ENCODE measurements around the gene MCC.

MCC gene

GRCh38 chr5:113157886-113158285 lies 330.4 kb downstream of the MCC start:
- in situ Hi-C loops (cut with HindIII; ENCODE audit: low sequenced_read_pairs): no loop called here

DNA sequence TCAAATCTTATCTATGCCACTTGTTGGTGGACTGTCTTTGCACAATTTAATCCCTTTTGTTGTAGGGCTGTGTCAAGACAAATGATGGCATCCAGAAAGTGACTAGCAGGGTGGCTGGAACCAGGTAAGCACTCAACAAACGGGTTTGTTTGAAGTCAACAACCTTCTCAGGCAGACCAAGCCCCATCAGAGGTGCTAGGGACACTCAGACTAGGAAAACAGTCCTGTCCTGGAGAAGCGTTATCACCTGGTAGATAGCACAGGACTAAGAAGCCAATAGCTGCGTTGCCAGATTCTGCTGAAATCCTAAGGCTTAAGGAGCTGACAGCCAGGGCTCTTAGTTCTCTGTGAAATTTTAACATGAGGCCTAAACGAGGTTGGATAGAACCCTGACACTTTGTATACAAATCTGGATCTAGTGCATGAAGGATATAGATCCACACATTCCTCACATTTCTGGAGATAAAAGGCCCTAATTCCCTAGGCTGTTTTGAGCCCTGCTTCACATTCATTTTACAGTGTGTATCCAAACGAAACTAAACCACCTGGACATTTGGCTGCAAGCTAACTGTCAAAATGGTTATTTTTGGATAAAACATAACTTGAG lies 331.9 kb downstream of the MCC start:
- in situ Hi-C loops (cut with HindIII; ENCODE audit: low sequenced_read_pairs): no loop called here

DNA sequence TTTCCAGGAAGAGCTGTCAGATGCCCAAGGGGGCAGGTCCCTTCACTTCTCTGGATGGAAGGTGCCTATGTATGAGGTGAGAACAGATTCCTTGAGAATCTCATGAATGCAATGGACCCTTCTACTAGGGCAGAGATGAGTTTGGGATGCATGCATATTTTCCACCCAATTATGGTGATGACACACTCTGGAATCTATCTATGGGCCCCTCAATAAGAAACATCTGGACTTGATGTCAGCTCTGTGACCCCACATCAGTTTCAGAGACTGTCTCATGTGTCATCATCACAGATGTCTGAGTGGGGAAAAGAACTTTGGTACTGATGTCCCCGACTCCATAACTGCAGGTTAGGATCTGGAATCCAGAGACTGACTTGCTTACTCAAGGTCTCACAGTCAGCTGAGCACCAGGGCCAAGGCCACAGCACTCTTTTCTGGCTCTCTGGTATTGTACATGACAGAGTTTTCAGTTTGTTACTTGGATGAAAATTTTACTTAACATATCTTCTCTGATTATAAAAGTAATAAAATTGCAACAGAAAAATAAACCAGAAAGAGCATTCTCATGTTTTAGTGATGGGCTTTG lies 334.6 kb downstream of the MCC start:
- in situ Hi-C loops (cut with HindIII; ENCODE audit: low sequenced_read_pairs): no loop called here

DNA sequence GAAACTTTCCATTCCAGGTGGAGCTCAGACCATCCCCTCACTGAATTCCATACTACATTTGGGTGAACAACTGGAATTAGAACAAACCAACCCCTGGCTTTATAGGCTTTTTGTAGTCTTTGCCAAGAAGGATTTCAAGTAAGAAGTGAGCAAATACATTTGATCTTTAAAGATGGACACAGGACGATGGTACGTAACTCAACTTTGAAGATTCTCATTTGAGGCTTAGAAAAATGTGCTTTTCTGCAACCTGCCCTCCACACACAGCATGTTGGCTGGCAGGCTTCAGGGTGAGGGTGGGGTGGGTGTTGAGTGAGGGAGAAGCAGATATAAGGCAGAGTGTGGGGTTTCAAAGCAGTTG lies 335.9 kb downstream of the MCC start:
- in situ Hi-C loops (cut with HindIII; ENCODE audit: low sequenced_read_pairs): no loop called here

GRCh38 chr5:113151641-113152379 lies 336.4 kb downstream of the MCC start:
- in situ Hi-C loops (cut with HindIII; ENCODE audit: low sequenced_read_pairs): no loop called here

- in situ Hi-C loops (cut with HindIII; ENCODE audit: low sequenced_read_pairs): no loop called here
Measured at GRCh38 chr5:113150821-113151220, 337.4 kb downstream of the MCC start.

DNA sequence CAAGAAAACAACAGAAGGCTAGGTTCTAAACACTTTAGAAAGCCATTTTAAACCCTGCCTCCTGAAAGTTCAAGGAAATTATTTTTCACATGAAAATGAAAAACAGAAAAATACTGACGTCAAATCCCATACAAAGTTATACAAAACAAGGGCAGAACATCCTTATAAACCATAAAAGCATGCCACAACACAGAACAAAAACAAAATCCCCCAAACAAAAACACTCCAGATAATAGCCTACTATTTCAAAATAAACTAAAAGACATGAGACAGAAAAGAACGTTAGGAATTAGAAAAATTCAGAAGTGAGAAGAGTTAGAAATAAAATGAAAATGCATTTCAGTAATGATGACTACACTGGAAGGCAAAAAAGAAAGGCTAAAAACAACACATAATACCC lies 338.0 kb downstream of the MCC start:
- in situ Hi-C loops (cut with HindIII; ENCODE audit: low sequenced_read_pairs): no loop called here

- in situ Hi-C loops (cut with HindIII; ENCODE audit: low sequenced_read_pairs): no loop called here
Measured at GRCh38 chr5:113147537-113147936, 340.7 kb downstream of the MCC start.

DNA sequence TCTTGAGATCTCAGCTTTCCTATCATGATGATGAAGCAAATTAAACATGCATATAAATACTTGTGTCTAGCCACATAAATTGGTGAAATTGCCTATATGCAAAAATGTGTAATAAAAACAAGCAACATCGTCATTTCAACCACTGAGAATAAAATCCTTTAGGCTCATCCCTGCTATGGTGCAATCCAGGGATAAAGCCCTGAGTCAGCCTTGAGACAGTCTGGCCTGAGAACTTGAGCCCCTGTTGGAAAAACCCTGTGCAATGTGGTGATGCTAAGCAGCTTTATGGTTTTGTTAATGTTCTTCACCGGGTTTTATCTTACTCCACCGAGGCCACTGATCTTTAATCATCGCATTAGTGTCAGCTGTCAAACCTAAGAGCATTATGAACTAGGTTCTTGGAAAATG lies 341.1 kb downstream of the MCC start:
- in situ Hi-C loops (cut with HindIII; ENCODE audit: low sequenced_read_pairs): no loop called here

- in situ Hi-C loops (cut with HindIII; ENCODE audit: low sequenced_read_pairs): no loop called here
Measured at GRCh38 chr5:113145757-113146387, 342.4 kb downstream of the MCC start.

DNA sequence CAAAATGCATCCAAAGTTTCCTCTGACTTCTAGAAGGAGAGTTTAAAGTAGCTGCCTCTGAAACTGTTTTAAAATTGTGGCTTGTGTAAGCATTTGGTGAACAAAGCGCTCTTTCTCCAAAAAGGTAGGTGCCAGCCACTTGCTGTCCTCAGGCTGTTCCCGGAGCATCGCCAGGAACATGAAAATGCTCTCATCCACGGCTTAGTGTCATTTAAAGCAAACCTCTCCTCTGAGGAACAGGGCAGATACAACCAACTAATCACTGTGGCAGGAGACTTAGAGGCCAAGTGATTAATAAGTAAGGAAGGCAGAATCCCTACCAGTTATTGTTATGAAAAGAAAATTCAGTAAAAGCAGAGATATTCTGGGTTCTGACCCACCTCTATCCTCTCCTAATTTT lies 346.1 kb downstream of the MCC start:
- in situ Hi-C loops (cut with HindIII; ENCODE audit: low sequenced_read_pairs): no loop called here

DNA sequence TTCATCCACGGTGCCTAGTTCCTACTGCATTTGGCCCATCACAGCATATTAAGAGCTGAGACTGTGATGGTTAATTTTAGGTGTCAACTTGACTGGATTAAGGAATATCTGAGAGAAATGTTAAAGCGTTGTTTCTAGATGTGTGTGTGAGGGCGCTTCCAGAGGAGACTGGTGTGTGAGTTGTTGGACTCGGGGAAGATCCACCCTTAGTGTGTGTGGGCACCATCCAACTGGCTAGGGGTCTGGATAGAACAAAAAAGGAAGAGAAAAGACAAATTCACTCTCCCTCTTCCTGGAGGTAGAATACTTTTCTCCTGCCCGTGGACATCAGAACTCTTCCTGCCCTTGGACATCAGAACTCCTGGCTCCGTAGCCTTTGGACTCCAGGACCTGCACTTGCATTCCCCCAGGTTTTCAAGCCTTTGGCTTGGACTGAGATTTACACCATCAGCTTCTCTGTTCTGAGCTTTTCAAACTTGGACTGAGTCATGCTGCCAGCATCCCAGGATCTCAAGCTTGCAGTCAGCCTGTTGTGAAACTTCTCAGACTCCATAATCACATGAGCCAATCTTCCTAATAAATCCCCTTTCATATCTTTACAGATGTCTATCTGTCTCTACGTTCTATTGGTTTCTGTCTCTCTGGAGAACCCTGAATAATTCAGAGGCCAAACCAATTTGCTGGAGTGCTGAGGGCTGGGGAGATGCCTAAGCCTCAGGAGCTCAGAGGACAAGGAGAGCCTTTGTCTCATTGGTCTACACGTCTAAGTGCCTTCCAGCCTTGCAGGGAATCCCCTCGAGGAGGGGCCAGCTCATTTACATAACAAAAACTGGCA lies 347.2 kb downstream of the MCC start:
- in situ Hi-C loops (cut with HindIII; ENCODE audit: low sequenced_read_pairs): no loop called here

- in situ Hi-C loops (cut with HindIII; ENCODE audit: low sequenced_read_pairs): no loop called here
Measured at GRCh38 chr5:113133211-113133975, 354.9 kb downstream of the MCC start.

DNA sequence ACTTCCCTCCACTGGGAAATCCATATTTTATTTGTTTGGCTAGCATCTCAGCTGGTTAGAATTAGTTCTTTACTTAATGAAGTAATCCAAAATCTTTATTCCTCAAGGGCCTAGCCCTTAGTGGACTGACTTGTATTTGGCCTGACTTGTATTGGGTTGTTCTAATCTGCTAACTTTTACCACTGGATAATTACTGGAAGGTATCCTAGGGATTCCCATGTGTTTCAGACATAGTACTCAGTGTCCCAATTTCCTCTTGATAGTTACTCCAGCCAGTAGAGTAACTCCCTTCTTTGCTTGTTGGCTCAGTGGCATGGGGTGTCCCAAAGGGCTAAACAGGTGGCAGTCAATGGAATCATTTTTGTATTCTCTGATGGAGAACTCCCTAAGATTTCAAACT lies 355.7 kb downstream of the MCC start:
- in situ Hi-C loops (cut with HindIII; ENCODE audit: low sequenced_read_pairs): no loop called here

- in situ Hi-C loops (cut with HindIII; ENCODE audit: low sequenced_read_pairs): no loop called here
Measured at GRCh38 chr5:113128641-113129330, 359.5 kb downstream of the MCC start.

GRCh38 chr5:113128082-113128481 lies 360.2 kb downstream of the MCC start:
- in situ Hi-C loops (cut with HindIII; ENCODE audit: low sequenced_read_pairs): no loop called here

- in situ Hi-C loops (cut with HindIII; ENCODE audit: low sequenced_read_pairs): no loop called here
Measured at GRCh38 chr5:113127021-113127420, 361.2 kb downstream of the MCC start.

DNA sequence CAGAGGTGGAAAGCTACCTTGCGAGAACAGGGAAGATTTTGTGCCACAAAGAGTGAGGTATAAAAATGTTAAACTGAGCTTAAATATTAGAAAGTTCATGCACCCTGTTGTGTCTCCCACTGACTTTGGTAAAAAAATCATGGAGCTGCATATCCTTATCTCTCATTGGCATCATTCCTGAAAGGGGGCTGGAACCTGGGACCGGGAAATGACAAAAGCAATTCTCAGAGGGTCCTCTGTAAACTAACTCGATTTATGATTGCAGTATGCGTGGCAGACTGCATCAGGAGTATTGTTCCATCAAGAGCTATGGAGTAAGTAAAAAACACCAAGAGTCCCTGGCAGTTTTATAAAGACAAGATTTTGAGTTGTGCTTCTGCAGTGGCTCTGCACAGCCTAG lies 362.9 kb downstream of the MCC start:
- in situ Hi-C loops (cut with HindIII; ENCODE audit: low sequenced_read_pairs): no loop called here

DNA sequence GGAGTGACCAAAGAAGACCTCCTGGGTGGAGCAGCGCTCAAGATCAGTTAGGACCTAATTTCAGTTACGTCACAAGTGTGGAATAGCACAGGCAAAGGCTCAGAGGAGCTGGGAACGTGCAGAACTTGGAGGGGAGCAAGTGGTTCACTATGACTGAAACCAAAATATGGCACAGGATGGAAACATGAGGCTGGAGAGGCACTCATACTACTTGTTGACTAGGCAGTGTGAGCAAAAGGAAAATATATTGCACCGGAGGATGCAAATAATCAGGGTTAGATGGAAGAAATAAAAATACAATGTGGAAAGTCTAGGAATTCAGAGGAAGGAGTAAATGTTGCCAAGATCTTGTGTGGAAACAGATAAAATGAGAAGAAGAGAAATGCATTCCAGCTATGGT lies 363.3 kb downstream of the MCC start:
- in situ Hi-C loops (cut with HindIII; ENCODE audit: low sequenced_read_pairs): no loop called here

- in situ Hi-C loops (cut with HindIII; ENCODE audit: low sequenced_read_pairs): no loop called here
Measured at GRCh38 chr5:113124265-113124664, 364.0 kb downstream of the MCC start.
